Mucosa of rectum (tissue), 2 donors: ENCODE results near the gene RHPN2.

Experiments
- H3K27ac ChIP-seq, 2 donors: one replicate each; pipeline ENCODE4 v1.7.0; 2013; ENCODE audit warnings: inconsistent platforms in 2 of 2, low read depth in 2 of 2, low read length in 2 of 2
- H3K27me3 ChIP-seq, 2 donors: one replicate each; pipeline ENCODE4 v1.7.0; 2013; ENCODE audit warnings: low read length in 2 of 2; ENCODE audit not compliant: control insufficient read depth in 2 of 2, insufficient read depth in 2 of 2
- H3K36me3 ChIP-seq, 2 donors: one replicate each; pipeline ENCODE4 v1.7.0; 2013; ENCODE audit warnings: low read length in 2 of 2; ENCODE audit not compliant: control insufficient read depth in 2 of 2, insufficient read depth in 2 of 2
- H3K4me1 ChIP-seq, 2 donors: one replicate each; pipeline ENCODE4 v1.7.0; 2013; ENCODE audit warnings: low read length in 2 of 2, mild to moderate bottlenecking in 1 of 2; ENCODE audit not compliant: control insufficient read depth in 2 of 2, insufficient read depth in 2 of 2
- H3K4me3 ChIP-seq, 2 donors: one replicate each; pipeline ENCODE4 v1.7.0; 2013; ENCODE audit warnings: low read length in 2 of 2
- H3K9ac ChIP-seq, 2 donors: one replicate each; pipeline ENCODE4 v1.7.0; 2013; ENCODE audit warnings: low read length in 2 of 2, low read depth in 1 of 2, mild to moderate bottlenecking in 1 of 2
- H3K9me3 ChIP-seq, 2 donors: one replicate each; pipeline ENCODE4 v1.7.0; 2013; ENCODE audit warnings: low read length in 2 of 2; ENCODE audit not compliant: control insufficient read depth in 2 of 2
- donor health status: healthy.
- donor health status: Normal muscosa, but diverticular disease.

RHPN2 gene

GRCh38 chr19:33094436-33095067, 29.9 kb upstream of the RHPN2 start:
- H3K4me3 ChIP-seq = no peak overlapping the region
- no peaks in the 10 kb centered on the region for H3K9me3 ChIP-seq
- H3K9ac ChIP-seq = no peak overlapping the region
- peak overlapping the region in 1 of 2 donors; percentile 48 for H3K27ac ChIP-seq
- H3K36me3 ChIP-seq = peaks cover 47 to 62% of the 10 kb centered on the region in 2 donors
- H3K27me3 ChIP-seq = no peaks in the 10 kb centered on the region
- peaks cover 2 to 11% of the 10 kb centered on the region in 2 donors for H3K4me1 ChIP-seq

GRCh38 chr19:33093420-33094210, 28.9 kb upstream of the RHPN2 start:
- no peak overlapping the region for H3K9ac ChIP-seq
- no peak overlapping the region for H3K4me3 ChIP-seq
- no peaks in the 10 kb centered on the region for H3K27me3 ChIP-seq
- peaks cover 52 to 68% of the 10 kb centered on the region in 2 donors for H3K36me3 ChIP-seq
- no peak overlapping the region for H3K27ac ChIP-seq
- H3K9me3 ChIP-seq = no peaks in the 10 kb centered on the region
- peaks cover 2 to 11% of the 10 kb centered on the region in 2 donors for H3K4me1 ChIP-seq

GRCh38 chr19:33090179-33090578, 25.5 kb upstream of the RHPN2 start:
- no peak overlapping the region for H3K27ac ChIP-seq
- no peak overlapping the region for H3K9ac ChIP-seq
- H3K36me3 ChIP-seq = peaks cover 30 to 47% of the 10 kb centered on the region in 2 donors
- H3K27me3 ChIP-seq = no peaks in the 10 kb centered on the region
- H3K4me1 ChIP-seq = peaks cover 2 to 7% of the 10 kb centered on the region in 2 donors
- no peaks in the 10 kb centered on the region for H3K9me3 ChIP-seq
- no peak overlapping the region for H3K4me3 ChIP-seq

GRCh38 chr19:33089010-33089409, 24.3 kb upstream of the RHPN2 start:
- H3K27me3 ChIP-seq = no peaks in the 10 kb centered on the region
- peaks cover 30 to 37% of the 10 kb centered on the region in 2 donors for H3K36me3 ChIP-seq
- no peak overlapping the region for H3K4me3 ChIP-seq
- H3K4me1 ChIP-seq = peaks cover under 1 to 5% of the 10 kb centered on the region in 2 donors
- H3K27ac ChIP-seq = no peak overlapping the region
- no peak overlapping the region for H3K9ac ChIP-seq
- H3K9me3 ChIP-seq = no peaks in the 10 kb centered on the region

- Histone ChIP-seq H3K36me3 (peaks cover 16 to 21% of the 10 kb centered on the region in 2 donors), H3K27me3 (no peaks in the 10 kb centered on the region), H3K9ac (no peak overlapping the region), H3K9me3 (no peaks in the 10 kb centered on the region), H3K27ac (no peak overlapping the region), H3K4me3 (no peak overlapping the region), H3K4me1 (peaks cover 2 to 7% of the 10 kb centered on the region in 2 donors)
Measured at GRCh38 chr19:33086955-33087354, 22.3 kb upstream of the RHPN2 start.

- Histone ChIP-seq H3K27ac (no peak overlapping the region), H3K36me3 (peaks cover 12 to 13% of the 10 kb centered on the region in 2 donors)
Measured at GRCh38 chr19:33085570-33086128, 21.0 kb upstream of the RHPN2 start.

GRCh38 chr19:33080761-33081681, 16.3 kb upstream of the RHPN2 start, which contains the start of gene GPATCH1:
GPATCH1 (plus strand) TSS chr19:33081181; CDS start chr19:33081194, 13 bp downstream.
- peak within 1 kb of the TSS; percentile 75 to 77 for H3K27ac ChIP-seq
- peak within 1 kb of the TSS; percentile 95 to 97 for H3K4me3 ChIP-seq
- no peaks in the 10 kb centered on the region for H3K27me3 ChIP-seq

More at GRCh38 chr19:33085570-33086128, 21.0 kb upstream of the RHPN2 start:
- Histone ChIP-seq H3K9ac (no peak overlapping the region), H3K4me3 (no peak overlapping the region), H3K4me1 (peaks cover 7 to 14% of the 10 kb centered on the region in 2 donors), H3K27me3 (no peaks in the 10 kb centered on the region), H3K9me3 (no peaks in the 10 kb centered on the region)

GRCh38 chr19:33075519-33075918, 10.8 kb upstream of the RHPN2 start:
- Histone ChIP-seq H3K27me3 (no peaks in the 10 kb centered on the region), H3K27ac (no peak overlapping the region), H3K9ac (no peak overlapping the region), H3K9me3 (no peaks in the 10 kb centered on the region), H3K4me3 (no peak overlapping the region), H3K36me3 (no peaks in the 10 kb centered on the region), H3K4me1 (peaks cover 6 to 11% of the 10 kb centered on the region in 2 donors)

More at GRCh38 chr19:33080761-33081681, 16.3 kb upstream of the RHPN2 start, which contains the start of gene GPATCH1:
- H3K9me3 ChIP-seq = no peaks in the 10 kb centered on the region
- peak within 1 kb of the TSS; percentile 83 to 91 for H3K9ac ChIP-seq
- H3K4me1 ChIP-seq = peaks cover 13 to 19% of the 10 kb centered on the region in 2 donors
- H3K36me3 ChIP-seq = no peaks in the 10 kb centered on the region

- Histone ChIP-seq H3K9me3 (no peaks in the 10 kb centered on the region), H3K4me1 (peaks cover 0 to 3% of the 10 kb centered on the region in 2 donors), H3K36me3 (no peaks in the 10 kb centered on the region), H3K27ac (peak overlapping the region; percentile 9 to 58), H3K4me3 (no peak overlapping the region), H3K9ac (no peak overlapping the region), H3K27me3 (no peaks in the 10 kb centered on the region)
Measured at GRCh38 chr19:33071887-33072286, 7.2 kb upstream of the RHPN2 start.
